ENCODE measurements around the gene SMKR1. TPM values are rescaled to one million over a fixed set of nuclear protein-coding genes. Genes with fewer than 3 reads are reported as not detected.
"Not testable (repeated sequence)": the region's sequence is repeated elsewhere in the genome, so short reads cannot be mapped to it uniquely, and the experiment has no call there.

The SMKR1 gene
- total RNA-seq, 2 donors from 2014 or later = 0.32 TPM; not detected in 1

DNA sequence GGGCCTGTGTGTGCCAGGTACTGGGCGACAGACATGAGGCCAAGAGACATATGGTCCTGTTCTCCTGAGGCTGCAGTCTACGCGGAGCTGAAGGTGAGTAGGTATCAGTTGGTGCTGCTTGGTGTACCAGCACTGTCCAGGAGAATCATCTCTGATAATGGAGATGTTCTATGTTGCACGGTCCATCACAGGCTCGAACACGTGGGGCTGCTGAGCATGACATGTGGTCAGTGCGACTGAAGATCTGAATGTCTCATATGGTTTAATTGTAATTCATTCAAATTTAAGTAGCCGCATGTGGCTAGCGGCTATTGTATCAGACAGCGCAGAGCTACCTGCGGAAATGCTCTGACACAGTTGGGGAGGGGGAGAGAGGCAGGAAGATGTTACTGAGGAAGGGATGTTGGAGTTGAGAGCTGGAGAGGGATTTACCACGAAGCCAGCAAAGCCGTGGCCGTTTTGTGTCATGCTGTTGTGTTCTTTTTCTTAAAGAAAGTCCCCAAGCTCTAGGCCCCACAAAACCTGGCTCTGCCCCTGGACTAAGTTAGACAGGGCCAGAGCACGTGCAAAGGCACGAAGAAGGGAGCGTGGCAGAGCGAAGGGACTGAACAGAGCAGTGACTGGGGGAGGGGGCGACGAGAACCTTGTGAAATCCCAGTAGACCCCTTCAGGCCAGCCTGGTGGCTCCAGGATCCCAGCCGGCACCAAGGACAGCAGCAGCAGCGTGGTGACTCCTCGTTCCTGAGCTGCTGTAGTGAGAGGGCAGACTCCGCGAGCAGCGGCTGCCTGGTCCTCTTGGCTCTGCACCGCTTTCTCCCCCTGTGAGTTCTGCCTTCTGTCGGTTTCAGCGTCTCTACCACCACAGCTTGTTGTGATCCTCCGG is 20.0 kb downstream of the SMKR1 start:
- H3K27me3 ChIP-seq = no peaks in the 10 kb centered on the region
- TF ChIP-seq, protein P1, sequence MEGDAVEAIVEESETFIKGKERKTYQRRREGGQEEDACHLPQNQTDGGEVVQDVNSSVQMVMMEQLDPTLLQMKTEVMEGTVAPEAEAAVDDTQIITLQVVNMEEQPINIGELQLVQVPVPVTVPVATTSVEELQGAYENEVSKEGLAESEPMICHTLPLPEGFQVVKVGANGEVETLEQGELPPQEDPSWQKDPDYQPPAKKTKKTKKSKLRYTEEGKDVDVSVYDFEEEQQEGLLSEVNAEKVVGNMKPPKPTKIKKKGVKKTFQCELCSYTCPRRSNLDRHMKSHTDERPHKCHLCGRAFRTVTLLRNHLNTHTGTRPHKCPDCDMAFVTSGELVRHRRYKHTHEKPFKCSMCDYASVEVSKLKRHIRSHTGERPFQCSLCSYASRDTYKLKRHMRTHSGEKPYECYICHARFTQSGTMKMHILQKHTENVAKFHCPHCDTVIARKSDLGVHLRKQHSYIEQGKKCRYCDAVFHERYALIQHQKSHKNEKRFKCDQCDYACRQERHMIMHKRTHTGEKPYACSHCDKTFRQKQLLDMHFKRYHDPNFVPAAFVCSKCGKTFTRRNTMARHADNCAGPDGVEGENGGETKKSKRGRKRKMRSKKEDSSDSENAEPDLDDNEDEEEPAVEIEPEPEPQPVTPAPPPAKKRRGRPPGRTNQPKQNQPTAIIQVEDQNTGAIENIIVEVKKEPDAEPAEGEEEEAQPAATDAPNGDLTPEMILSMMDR (IDR thresholded peaks at IDR 0.05) = no peak
- DNase-seq = no peak

GRCh38 chr7:129522971-129523340 is 20.6 kb downstream of the SMKR1 start:
- TF ChIP-seq, protein P1 (IDR thresholded peaks at IDR 0.05) = no peak
- Histone ChIP-seq H3K9ac (ENCODE audit: low read depth in 2 of 2, low read length in 2 of 2) (no peak overlapping the region), H3K4me3 (no peak overlapping the region), H3K4me1 (no peaks in the 10 kb centered on the region), H3K36me3 (no peaks in the 10 kb centered on the region), H3K27ac (no peak overlapping the region), H3K27me3 (no peaks in the 10 kb centered on the region), H3K9me3 (no peaks in the 10 kb centered on the region)
- intact Hi-C loops (cut with DNase I) = no loop called here
- DNase-seq = no peak

More for the DNA sequence above, 20.0 kb downstream of the SMKR1 start:
- no peaks in the 10 kb centered on the region for H3K36me3 ChIP-seq
- H3K4me1 ChIP-seq = no peaks in the 10 kb centered on the region
- no peak overlapping the region for H3K9ac ChIP-seq (ENCODE audit: low read depth in 2 of 2, low read length in 2 of 2)
- H3K27ac ChIP-seq = no peak overlapping the region
- H3K4me3 ChIP-seq = no peak overlapping the region
- intact Hi-C loops (cut with DNase I) = no loop called here
- H3K9me3 ChIP-seq = no peaks in the 10 kb centered on the region

GRCh38 chr7:129523924-129524323 is 21.6 kb downstream of the SMKR1 start:
- Histone ChIP-seq H3K36me3 (no peaks in the 10 kb centered on the region), H3K4me3 (no peak overlapping the region), H3K9ac (ENCODE audit: low read depth in 2 of 2, low read length in 2 of 2) (no peak overlapping the region), H3K27ac (no peak overlapping the region), H3K9me3 (no peaks in the 10 kb centered on the region), H3K27me3 (no peaks in the 10 kb centered on the region), H3K4me1 (no peaks in the 10 kb centered on the region)
- intact Hi-C loops (cut with DNase I) = no loop called here
- TF ChIP-seq, protein P1 (IDR thresholded peaks at IDR 0.05) = no peak
- no peak for DNase-seq

DNA sequence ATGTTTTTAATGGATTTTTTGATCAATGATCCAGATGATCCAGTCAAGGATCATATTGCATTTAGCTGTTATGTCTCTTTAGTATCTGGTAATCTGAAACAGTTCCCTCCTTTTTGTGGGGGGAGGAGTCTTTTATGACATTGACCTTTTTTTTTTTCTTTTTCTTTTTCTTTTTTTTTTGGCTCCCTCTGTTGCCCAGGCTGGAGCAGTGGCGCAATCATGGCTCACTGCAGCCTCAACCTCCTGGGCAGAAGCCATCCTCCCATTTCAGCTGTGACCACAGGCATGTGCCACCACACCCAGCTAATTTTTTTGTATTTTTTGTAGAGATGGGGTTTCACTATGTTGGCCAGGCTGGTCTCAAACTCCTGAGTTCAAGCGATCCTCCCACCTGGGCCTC is 22.1 kb downstream of the SMKR1 start:
- DNase-seq; H3K4me3 ChIP-seq; H3K36me3 ChIP-seq; H3K9me3 ChIP-seq; H3K27me3 ChIP-seq; H3K4me1 ChIP-seq; H3K9ac ChIP-seq (ENCODE audit: low read depth in 2 of 2, low read length in 2 of 2); H3K27ac ChIP-seq; intact Hi-C loops (cut with DNase I): not testable (repeated sequence)

DNA sequence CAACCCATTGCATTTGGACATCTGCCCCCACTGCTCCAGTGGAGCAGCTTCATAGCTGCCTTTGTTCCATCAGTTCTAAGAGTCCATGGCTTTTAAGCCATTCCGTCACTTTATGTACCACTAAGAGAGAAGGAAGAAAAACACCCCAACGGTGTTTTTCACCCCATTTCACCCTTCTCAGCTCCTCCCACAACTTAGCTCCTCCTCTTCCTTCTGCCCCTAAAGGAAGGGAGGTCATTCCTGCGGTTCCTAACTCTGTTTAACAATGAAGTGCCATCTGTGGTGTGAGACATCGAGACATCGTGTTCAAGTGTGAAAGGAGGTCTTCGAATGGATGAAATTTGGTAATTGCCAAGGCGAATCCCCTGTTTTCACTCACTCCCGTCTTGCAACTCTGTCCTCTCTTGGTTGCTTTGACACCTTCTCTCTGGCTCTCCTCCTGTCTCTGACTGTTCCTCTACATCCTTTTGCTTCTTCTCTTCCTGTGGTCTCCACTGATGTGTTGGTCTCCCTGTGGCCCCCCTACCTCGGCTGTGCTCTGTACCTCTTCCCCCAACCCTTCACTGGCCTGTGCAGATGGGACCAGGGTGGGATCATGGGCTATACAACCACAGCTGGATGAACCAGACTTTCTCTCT is 23.0 kb downstream of the SMKR1 start:
- Histone ChIP-seq H3K9me3 (no peaks in the 10 kb centered on the region), H3K27ac (no peak overlapping the region), H3K4me3 (no peak overlapping the region), H3K4me1 (no peaks in the 10 kb centered on the region), H3K36me3 (no peaks in the 10 kb centered on the region), H3K27me3 (no peaks in the 10 kb centered on the region), H3K9ac (ENCODE audit: low read depth in 2 of 2, low read length in 2 of 2) (no peak overlapping the region)
- intact Hi-C loops (cut with DNase I) = no loop called here
- DNase-seq = no peak
- TF ChIP-seq, protein P1 (IDR thresholded peaks at IDR 0.05) = no peak

DNA sequence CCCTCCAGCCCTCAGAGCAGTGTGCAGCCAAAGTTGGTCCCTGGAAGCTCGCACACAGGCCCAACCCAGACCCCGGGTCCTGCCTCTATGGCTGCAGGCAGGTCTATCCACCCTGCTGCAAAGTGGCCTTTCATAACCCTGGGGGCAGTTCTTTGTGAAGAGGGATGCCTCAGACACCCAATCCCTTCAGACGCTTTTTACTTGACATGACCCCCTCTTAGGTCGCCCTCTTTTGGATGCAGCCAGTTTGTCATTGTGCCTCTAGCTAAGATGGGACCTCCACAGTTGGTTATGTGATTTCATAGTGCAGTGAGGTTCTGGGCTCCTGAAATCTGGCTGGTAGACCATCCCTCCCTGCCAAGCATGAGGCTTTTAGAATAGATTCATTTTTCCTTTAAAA is 27.3 kb downstream of the SMKR1 start:
- Histone ChIP-seq H3K4me1 (no peaks in the 10 kb centered on the region), H3K27me3 (no peaks in the 10 kb centered on the region), H3K9ac (ENCODE audit: low read depth in 2 of 2, low read length in 2 of 2) (no peak overlapping the region), H3K4me3 (no peak overlapping the region), H3K36me3 (no peaks in the 10 kb centered on the region), H3K9me3 (no peaks in the 10 kb centered on the region), H3K27ac (no peak overlapping the region)
- DNase-seq = no peak
- intact Hi-C loops (cut with DNase I) = no loop called here
- TF ChIP-seq, protein P1 (IDR thresholded peaks at IDR 0.05) = no peak

Measured in colonic mucosa (tissue), 4 donors.